HG03135 (cell line): ENCODE data around the gene PHLDA3.
A peak's percentile ranks its signal among the peaks of the same experiment; 100 is the strongest.

Experiments
- ATAC-seq: cut with Tn5 transposase; IDR thresholded peaks from one replicate; pipeline ENCODE4 v1.9.1; 2021; ENCODE audit warnings: mild to moderate bottlenecking, moderate library complexity; ENCODE audit not compliant: unreplicated experiment

The PHLDA3 gene

GRCh38 chr1:201468501-201468843 lies 516 bp downstream of the PHLDA3 start:
- peak; percentile 52 for ATAC-seq

GRCh38 chr1:201466492-201466891 lies 2.5 kb downstream of the PHLDA3 start:
- ATAC-seq = no peak

GRCh38 chr1:201465698-201466290 lies 3.2 kb downstream of the PHLDA3 start:
- no peak for ATAC-seq

GRCh38 chr1:201463071-201463552 lies 5.9 kb downstream of the PHLDA3 start:
- ATAC-seq = no peak

- no peak for ATAC-seq
These were observed 7.1 kb downstream of the PHLDA3 start for GRCh38 chr1:201461645-201462441.

GRCh38 chr1:201460814-201461644 lies 8.0 kb downstream of the PHLDA3 start:
- ATAC-seq = no peak

GRCh38 chr1:201459775-201460174 lies 9.2 kb downstream of the PHLDA3 start:
- no peak for ATAC-seq

GRCh38 chr1:201459052-201459451 lies 9.9 kb downstream of the PHLDA3 start:
- no peak for ATAC-seq

- no peak for ATAC-seq
These were observed 11.5 kb downstream of the PHLDA3 start for GRCh38 chr1:201457508-201457960.

- ATAC-seq = no peak
These were observed 12.3 kb downstream of the PHLDA3 start for GRCh38 chr1:201456499-201457309.

GRCh38 chr1:201455098-201455497 lies 13.9 kb downstream of the PHLDA3 start:
- ATAC-seq = no peak

- ATAC-seq = no peak
These were observed 14.4 kb downstream of the PHLDA3 start for GRCh38 chr1:201454608-201455007.

GRCh38 chr1:201452866-201453265 lies 16.1 kb downstream of the PHLDA3 start:
- no peak for ATAC-seq

- ATAC-seq = no peak
These were observed 18.2 kb downstream of the PHLDA3 start for GRCh38 chr1:201450721-201451291.

- ATAC-seq = no peak
These were observed 20.0 kb downstream of the PHLDA3 start for GRCh38 chr1:201448990-201449389.

- peak; percentile 70 for ATAC-seq
These were observed 20.8 kb downstream of the PHLDA3 start for GRCh38 chr1:201447903-201448871.

GRCh38 chr1:201445310-201445709 lies 23.7 kb downstream of the PHLDA3 start:
- ATAC-seq = no peak

- ATAC-seq = no peak
These were observed 24.2 kb downstream of the PHLDA3 start for GRCh38 chr1:201444792-201445191.

GRCh38 chr1:201443747-201444146 lies 25.2 kb downstream of the PHLDA3 start:
- no peak for ATAC-seq
